ENCODE results near the gene KIF23.
A peak's percentile ranks its signal among the peaks of the same experiment; 100 is the strongest.

Gene KIF23

GRCh38 chr15:69395460-69395859 is 18.7 kb upstream of the KIF23 start:
- no peak for DNase-seq

- no peak for DNase-seq
Measured at GRCh38 chr15:69395991-69396390, 18.2 kb upstream of the KIF23 start.

GRCh38 chr15:69398491-69398891 is 15.7 kb upstream of the KIF23 start:
- no peak for DNase-seq

GRCh38 chr15:69400850-69401249 is 13.3 kb upstream of the KIF23 start:
- no peak for DNase-seq

- DNase-seq = no peak
Measured at GRCh38 chr15:69402816-69403215, 11.3 kb upstream of the KIF23 start.

GRCh38 chr15:69403594-69403993 is 10.6 kb upstream of the KIF23 start:
- DNase-seq = no peak

- no peak for DNase-seq
Measured at GRCh38 chr15:69405110-69405509, 9.0 kb upstream of the KIF23 start.

- no peak for DNase-seq
Measured at GRCh38 chr15:69407719-69408400, 6.3 kb upstream of the KIF23 start.

- no peak for DNase-seq
Measured at GRCh38 chr15:69408841-69409240, 5.3 kb upstream of the KIF23 start.

- DNase-seq = no peak
Measured at GRCh38 chr15:69410248-69410874, 3.8 kb upstream of the KIF23 start.

GRCh38 chr15:69412274-69412673 is 1.9 kb upstream of the KIF23 start:
- no peak for DNase-seq

- no peak for DNase-seq
Measured at GRCh38 chr15:69412701-69413100, 1.4 kb upstream of the KIF23 start.

- peak; percentile 2 for DNase-seq
Measured at GRCh38 chr15:69414701-69415167, 585 bp downstream of the KIF23 start.

GRCh38 chr15:69415381-69415780 is 1.2 kb downstream of the KIF23 start:
- no peak for DNase-seq

GRCh38 chr15:69417581-69417980 is 3.4 kb downstream of the KIF23 start:
- no peak for DNase-seq

GRCh38 chr15:69421498-69421897 is 7.3 kb downstream of the KIF23 start:
- DNase-seq = no peak

- DNase-seq = no peak
Measured at GRCh38 chr15:69422336-69422895, 8.3 kb downstream of the KIF23 start.

GRCh38 chr15:69424001-69424400 is 9.9 kb downstream of the KIF23 start:
- no peak for DNase-seq

GRCh38 chr15:69424748-69425413 is 10.7 kb downstream of the KIF23 start:
- DNase-seq = no peak

- no peak for DNase-seq
Measured at GRCh38 chr15:69433831-69434230, 19.7 kb downstream of the KIF23 start.

GRCh38 chr15:69434238-69434637 is 20.1 kb downstream of the KIF23 start:
- DNase-seq = no peak

- no peak for DNase-seq
Measured at GRCh38 chr15:69434679-69435078, 20.5 kb downstream of the KIF23 start.

GRCh38 chr15:69435985-69436384 is 21.8 kb downstream of the KIF23 start:
- DNase-seq = no peak

- no peak for DNase-seq
Measured at GRCh38 chr15:69436951-69437350, 22.8 kb downstream of the KIF23 start.
